NCI-H69 (cell line): ENCODE data around the gene PTPRM.

ENCODE experiments used
- DNase-seq: peaks from one replicate; lab custom pipeline; 2025; lab: John Stamatoyannopoulos, UW

Gene PTPRM

GRCh38 chr18:7899078-7899477 is 332.0 kb downstream of the PTPRM start:
- DNase-seq = no peak

GRCh38 chr18:7900091-7900490 is 333.0 kb downstream of the PTPRM start:
- no peak for DNase-seq

- DNase-seq = no peak
These were observed 334.5 kb downstream of the PTPRM start for GRCh38 chr18:7901657-7902056.

GRCh38 chr18:7902399-7902839 is 335.3 kb downstream of the PTPRM start:
- DNase-seq = no peak

GRCh38 chr18:7904529-7904928 is 337.4 kb downstream of the PTPRM start:
- DNase-seq = no peak

- peak; percentile 99 for DNase-seq
These were observed 341.7 kb downstream of the PTPRM start for GRCh38 chr18:7908681-7909299.

GRCh38 chr18:7914834-7915670 is 347.9 kb downstream of the PTPRM start:
- no peak for DNase-seq

- no peak for DNase-seq
These were observed 351.6 kb downstream of the PTPRM start for GRCh38 chr18:7918701-7919100.

GRCh38 chr18:7919565-7919964 is 352.4 kb downstream of the PTPRM start:
- no peak for DNase-seq

- DNase-seq = peak; percentile 27
These were observed 354.9 kb downstream of the PTPRM start for GRCh38 chr18:7921938-7922587.

GRCh38 chr18:7923105-7923504 is 356.0 kb downstream of the PTPRM start:
- DNase-seq = no peak

- DNase-seq = no peak
These were observed 357.5 kb downstream of the PTPRM start for GRCh38 chr18:7924616-7925015.

GRCh38 chr18:7926526-7926925 is 359.4 kb downstream of the PTPRM start:
- peak; percentile 90 for DNase-seq

- no peak for DNase-seq
These were observed 360.0 kb downstream of the PTPRM start for GRCh38 chr18:7927119-7927518.

- DNase-seq = no peak
These were observed 364.6 kb downstream of the PTPRM start for GRCh38 chr18:7931763-7932162.

GRCh38 chr18:7937268-7937667 is 370.2 kb downstream of the PTPRM start:
- DNase-seq = no peak

- no peak for DNase-seq
These were observed 372.4 kb downstream of the PTPRM start for GRCh38 chr18:7939521-7939920.

GRCh38 chr18:7940379-7940778 is 373.3 kb downstream of the PTPRM start:
- DNase-seq = no peak

GRCh38 chr18:7940971-7941370 is 373.9 kb downstream of the PTPRM start:
- peak; percentile 83 for DNase-seq

- peak; percentile 98 for DNase-seq
These were observed 374.4 kb downstream of the PTPRM start for GRCh38 chr18:7941533-7941932.

- DNase-seq = peak; percentile 44
These were observed 378.8 kb downstream of the PTPRM start for GRCh38 chr18:7945882-7946281.

- peak; percentile 75 for DNase-seq
These were observed 379.7 kb downstream of the PTPRM start for GRCh38 chr18:7946734-7947377.
